Neural cell (in vitro differentiated cells): Measurements from ENCODE around the gene TRA2A.

Experiments
- EZH2 ChIP-seq: fragments of 200-600, 300-800 bp; shearing (Covaris generic), sonication (generic); IDR thresholded peaks from 2 replicates; pipeline ENCODE4 v1.6.1; 2014; ENCODE audit warnings: antibody characterized with exemption, low read length, borderline replicate concordance, mild to moderate bottlenecking; ENCODE audit not compliant: insufficient read depth, poor library complexity, severe bottlenecking
- MXI1 ChIP-seq: fragments of 450-650 bp; conservative IDR thresholded peaks from 2 replicates; pipeline ENCODE4 v1.6.1; 2014; ENCODE audit warnings: antibody characterized with exemption, mild to moderate bottlenecking; ENCODE audit not compliant: poor library complexity, severe bottlenecking
- POLR2AphosphoS5 ChIP-seq: IDR thresholded peaks from 2 replicates; pipeline ENCODE4 v1.6.1; 2012
- TF ChIP-seq, protein P1 (sequence below): IDR thresholded peaks from 2 replicates; pipeline ENCODE4 v1.6.1; 2012; ENCODE audit warnings: borderline replicate concordance
- TF ChIP-seq, protein P2 (sequence below): fragments of 450-650 bp; IDR thresholded peaks from 2 replicates; pipeline ENCODE4 v1.5.1; 2014; ENCODE audit warnings: antibody characterized with exemption, mild to moderate bottlenecking, moderate library complexity; ENCODE audit not compliant: poor library complexity, severe bottlenecking

DNA sequence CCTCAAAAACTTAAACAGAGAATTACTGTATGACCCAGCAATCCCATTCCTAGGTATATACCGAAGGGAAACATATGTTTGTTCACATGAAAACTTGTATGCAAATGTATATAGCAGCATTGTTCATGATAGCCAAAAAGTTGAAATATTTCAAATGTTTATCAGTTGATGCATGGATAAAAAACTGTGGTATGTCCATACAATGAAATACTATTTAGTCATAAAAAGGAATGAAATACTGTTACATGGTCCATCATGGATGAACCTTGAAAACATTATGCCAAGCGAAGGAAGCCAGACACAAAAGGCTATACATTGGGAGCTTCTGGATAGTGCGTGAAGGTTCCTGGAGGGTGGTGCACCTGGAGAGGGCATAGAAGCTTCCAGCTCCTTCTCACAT, 11.0 kb upstream of the TRA2A start:
- TF ChIP-seq POLR2AphosphoS5 (no peak), EZH2 (no peak), MXI1 (no peak)
- TF ChIP-seq, protein P1, sequence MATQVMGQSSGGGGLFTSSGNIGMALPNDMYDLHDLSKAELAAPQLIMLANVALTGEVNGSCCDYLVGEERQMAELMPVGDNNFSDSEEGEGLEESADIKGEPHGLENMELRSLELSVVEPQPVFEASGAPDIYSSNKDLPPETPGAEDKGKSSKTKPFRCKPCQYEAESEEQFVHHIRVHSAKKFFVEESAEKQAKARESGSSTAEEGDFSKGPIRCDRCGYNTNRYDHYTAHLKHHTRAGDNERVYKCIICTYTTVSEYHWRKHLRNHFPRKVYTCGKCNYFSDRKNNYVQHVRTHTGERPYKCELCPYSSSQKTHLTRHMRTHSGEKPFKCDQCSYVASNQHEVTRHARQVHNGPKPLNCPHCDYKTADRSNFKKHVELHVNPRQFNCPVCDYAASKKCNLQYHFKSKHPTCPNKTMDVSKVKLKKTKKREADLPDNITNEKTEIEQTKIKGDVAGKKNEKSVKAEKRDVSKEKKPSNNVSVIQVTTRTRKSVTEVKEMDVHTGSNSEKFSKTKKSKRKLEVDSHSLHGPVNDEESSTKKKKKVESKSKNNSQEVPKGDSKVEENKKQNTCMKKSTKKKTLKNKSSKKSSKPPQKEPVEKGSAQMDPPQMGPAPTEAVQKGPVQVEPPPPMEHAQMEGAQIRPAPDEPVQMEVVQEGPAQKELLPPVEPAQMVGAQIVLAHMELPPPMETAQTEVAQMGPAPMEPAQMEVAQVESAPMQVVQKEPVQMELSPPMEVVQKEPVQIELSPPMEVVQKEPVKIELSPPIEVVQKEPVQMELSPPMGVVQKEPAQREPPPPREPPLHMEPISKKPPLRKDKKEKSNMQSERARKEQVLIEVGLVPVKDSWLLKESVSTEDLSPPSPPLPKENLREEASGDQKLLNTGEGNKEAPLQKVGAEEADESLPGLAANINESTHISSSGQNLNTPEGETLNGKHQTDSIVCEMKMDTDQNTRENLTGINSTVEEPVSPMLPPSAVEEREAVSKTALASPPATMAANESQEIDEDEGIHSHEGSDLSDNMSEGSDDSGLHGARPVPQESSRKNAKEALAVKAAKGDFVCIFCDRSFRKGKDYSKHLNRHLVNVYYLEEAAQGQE = no peak
- TF ChIP-seq, protein P2, sequence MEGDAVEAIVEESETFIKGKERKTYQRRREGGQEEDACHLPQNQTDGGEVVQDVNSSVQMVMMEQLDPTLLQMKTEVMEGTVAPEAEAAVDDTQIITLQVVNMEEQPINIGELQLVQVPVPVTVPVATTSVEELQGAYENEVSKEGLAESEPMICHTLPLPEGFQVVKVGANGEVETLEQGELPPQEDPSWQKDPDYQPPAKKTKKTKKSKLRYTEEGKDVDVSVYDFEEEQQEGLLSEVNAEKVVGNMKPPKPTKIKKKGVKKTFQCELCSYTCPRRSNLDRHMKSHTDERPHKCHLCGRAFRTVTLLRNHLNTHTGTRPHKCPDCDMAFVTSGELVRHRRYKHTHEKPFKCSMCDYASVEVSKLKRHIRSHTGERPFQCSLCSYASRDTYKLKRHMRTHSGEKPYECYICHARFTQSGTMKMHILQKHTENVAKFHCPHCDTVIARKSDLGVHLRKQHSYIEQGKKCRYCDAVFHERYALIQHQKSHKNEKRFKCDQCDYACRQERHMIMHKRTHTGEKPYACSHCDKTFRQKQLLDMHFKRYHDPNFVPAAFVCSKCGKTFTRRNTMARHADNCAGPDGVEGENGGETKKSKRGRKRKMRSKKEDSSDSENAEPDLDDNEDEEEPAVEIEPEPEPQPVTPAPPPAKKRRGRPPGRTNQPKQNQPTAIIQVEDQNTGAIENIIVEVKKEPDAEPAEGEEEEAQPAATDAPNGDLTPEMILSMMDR = no peak
